HG03575 (cell line): ENCODE results near the gene APOB.

Experiments used
- ATAC-seq: cut with Tn5 transposase; IDR thresholded peaks from one replicate; pipeline ENCODE4 v1.9.1; 2021; ENCODE audit not compliant: unreplicated experiment, insufficient number of reproducible peaks, low FRiP score; ENCODE audit errors: extremely low read depth

Gene APOB

GRCh38 chr2:21020668-21021288, 23.1 kb downstream of the APOB start:
- ATAC-seq, result no peak

- ATAC-seq, result no peak
Observed at GRCh38 chr2:21020031-21020667, 23.7 kb downstream of the APOB start.

GRCh38 chr2:21019678-21020021, 24.2 kb downstream of the APOB start:
- ATAC-seq, result no peak

DNA sequence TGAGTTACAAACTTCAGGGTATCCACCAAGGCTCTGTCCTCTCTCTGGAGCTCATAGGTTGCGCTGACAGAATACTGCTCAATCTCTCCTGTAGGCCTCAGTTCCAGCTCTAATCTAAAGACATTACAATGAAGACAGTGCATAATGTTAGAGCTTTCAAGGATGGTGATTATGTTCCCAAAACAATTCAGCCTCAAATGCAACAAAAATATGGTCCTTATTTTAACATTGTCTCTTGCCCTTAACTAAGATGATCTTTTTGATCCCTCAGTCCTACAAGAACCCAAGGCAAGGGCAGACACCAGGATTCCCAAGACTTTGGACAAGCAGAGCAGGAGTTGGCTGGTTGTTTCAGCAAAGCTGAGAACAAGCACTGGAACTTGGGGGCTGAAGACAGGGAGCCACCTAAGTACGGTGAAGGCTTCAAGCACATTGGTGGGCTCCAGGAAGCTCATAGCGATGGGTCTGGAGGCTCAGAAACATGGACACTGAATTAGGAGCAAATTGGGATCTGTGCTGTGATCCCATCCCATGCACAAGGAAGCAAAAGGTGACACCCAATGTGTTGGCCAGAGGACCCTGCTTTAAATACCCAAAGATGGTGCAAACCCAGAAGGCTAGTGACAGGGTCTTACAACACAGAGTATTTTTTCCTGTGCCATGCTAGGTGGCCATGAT, 24.7 kb downstream of the APOB start:
- ATAC-seq, result no peak

GRCh38 chr2:21018290-21018689, 25.6 kb downstream of the APOB start:
- no peak for ATAC-seq

GRCh38 chr2:21017748-21018276, 26.1 kb downstream of the APOB start:
- ATAC-seq, result no peak

- ATAC-seq, result no peak
Observed at GRCh38 chr2:21015281-21015645, 28.6 kb downstream of the APOB start.

DNA sequence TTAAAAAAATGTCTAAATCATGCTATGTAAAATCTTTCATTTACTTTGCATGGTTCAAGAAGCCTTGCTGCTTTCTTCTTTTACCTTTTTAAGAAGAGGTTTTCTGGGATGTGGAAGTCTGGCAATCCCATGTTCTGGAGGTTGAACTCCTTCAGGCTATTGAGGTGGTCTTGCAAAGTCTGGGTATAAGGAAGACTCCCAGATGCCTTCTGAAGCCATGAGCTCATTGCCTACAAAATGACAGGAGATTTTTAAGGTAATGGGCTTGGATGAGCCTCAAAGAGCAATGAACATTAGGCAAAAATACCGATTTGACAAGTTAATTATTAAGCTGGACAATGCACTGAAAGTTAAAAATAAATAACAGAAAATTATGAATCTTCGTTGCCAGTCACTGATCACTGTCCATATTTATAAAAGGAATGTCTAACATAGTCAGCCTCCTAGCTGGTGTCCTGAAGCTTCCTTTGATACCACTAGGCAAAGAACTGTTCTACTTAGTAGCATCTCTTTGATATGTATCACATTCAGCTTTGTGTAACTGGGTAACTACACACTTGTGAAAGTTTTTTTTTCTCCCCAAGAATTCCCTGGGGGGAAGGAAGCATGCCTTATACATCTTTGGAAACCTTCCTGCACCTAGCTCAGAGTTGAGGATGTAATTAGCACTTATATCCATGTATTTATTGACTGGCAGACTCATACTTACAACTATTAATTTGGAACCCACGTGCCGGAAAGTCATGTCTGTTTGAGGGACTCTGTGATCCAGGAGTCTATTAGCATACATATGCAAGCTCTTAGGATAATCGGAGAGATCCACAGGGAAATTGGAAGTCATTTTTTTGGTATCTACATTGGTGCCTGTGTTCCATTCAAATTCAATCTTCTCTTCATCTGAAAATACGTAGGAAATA, 29.3 kb downstream of the APOB start:
- no peak for ATAC-seq

- ATAC-seq, result no peak
Observed at GRCh38 chr2:21013043-21013816, 30.6 kb downstream of the APOB start.

GRCh38 chr2:21012557-21012937, 31.3 kb downstream of the APOB start:
- no peak for ATAC-seq

GRCh38 chr2:21011876-21012556, 31.9 kb downstream of the APOB start:
- no peak for ATAC-seq

- no peak for ATAC-seq
Observed at GRCh38 chr2:21011453-21011852, 32.4 kb downstream of the APOB start.

GRCh38 chr2:21010813-21011439, 32.9 kb downstream of the APOB start:
- no peak for ATAC-seq

DNA sequence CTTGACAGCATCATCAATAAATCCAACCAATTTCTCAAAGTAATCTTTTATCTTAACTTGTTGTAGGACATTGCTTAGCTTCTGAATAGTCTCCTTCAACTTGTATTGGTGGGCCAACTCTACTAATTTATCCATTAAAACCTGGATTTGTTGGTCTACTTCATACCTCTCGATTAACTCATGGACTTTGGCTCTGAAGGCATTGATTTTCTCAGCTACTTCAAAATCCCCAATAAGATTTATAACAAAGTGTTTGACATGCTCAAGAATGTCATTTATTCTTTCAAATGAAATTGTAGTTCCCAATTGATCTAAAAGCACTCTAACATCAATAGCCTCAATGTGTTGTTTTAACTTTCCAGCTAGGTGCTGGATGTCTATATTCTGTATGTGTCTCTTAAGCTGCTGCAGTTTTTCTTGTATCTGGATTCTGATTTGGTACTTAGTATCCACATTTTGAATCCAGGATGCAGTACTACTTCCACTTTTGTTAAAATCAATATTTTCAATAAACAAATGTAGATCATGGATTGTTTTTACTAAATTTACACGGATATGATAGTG, 34.1 kb downstream of the APOB start:
- ATAC-seq, result no peak

DNA sequence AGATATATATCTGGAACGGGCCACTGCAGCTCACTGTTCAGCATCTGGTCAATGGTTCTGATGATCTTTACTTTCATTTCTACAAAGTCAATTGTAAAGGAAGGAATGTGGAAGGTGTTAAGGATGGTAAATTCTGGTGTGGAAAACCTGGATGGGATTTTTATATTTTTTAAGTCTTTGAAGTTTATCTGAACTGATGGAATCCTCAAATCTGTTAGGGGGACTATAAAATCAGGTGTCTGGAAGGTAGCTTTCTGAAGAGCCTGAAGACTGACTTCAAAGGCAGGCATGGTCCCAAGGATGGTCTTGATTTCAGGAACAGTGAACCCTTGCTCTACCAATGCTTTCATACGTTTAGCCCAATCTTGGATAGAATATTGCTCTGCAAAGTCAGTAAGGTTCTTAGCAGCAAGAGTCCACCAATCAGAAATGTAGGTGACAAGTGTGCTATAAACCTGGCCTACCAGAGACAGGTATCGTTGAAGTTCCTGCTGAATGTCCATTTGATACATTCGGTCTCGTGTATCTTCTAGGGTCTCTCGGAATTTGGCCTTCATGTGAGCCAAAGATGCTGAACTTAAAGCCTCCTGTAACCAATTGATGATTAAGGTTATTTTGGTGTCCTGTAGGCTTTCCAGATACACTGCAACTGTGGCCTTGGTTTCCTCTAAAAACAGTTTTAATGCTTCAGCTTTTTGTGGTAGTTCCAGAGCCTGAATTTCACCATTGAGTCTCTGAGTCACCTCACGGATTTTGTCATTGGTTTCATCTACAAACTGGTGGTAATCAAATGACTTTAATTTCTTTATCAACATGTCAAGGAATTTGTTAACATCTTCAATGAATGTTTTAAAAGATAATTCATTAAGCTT, 34.8 kb downstream of the APOB start:
- no peak for ATAC-seq

- no peak for ATAC-seq
Observed at GRCh38 chr2:21008014-21008789, 35.7 kb downstream of the APOB start.
